Peyer's patch (tissue), 4 donors: ENCODE results near the gene MBD4.

Experiments
- POLR2A ChIP-seq, 2 donors: fragments of 450-650 bp; IDR thresholded peaks; one replicate each; pipeline ENCODE4 v1.5.1; 2017; ENCODE audit warnings: antibody characterized with exemption in 2 of 2, mild to moderate bottlenecking in 2 of 2, moderate library complexity in 2 of 2
- TF ChIP-seq, protein P1 (sequence below), 6 experiments: fragments of 450-650 bp in 4 of 6; fragments of 200-600 bp in 2 of 6; sonication (generic) in 1 of 6; IDR thresholded peaks; one replicate each; pipeline ENCODE4 v1.5.1; 2017 to 2019; ENCODE audit warnings: antibody characterized with exemption in 6 of 6, mild to moderate bottlenecking in 3 of 6, moderate library complexity in 1 of 6

DNA sequence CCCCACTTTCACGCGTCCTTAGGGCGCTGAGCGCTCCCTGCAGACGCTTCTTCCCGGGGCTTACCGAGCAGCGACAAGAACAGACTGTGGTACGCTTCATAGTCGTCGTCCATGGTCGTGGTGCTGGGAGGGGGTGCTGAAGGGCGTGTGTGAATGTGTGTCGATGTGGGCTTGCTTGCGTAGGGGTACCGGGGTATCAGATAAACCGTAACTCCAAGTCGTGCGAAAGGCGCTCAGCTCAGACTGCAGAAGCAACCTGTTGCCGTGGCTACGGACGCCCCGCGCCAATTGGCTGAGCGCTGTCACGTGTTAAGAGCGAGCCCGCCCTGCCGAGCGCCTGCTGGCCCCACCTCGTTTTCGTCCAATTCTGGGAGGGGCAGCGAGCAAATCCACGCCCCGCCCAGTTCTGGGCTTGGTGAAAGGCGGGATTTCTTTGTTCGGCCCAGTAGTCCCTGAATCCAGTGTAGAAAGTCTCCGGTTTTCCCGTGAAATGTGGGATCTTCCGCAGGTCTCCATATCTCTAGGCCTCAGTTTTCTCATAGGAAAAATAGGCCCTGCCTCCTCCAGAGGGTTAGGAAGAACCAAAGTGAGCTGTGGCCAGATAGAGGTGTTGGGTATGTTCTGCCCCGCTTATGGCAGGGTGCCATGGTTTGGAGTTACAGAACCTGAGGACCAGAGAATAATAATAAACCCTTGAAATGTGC, 11.2 kb downstream of the MBD4 start, which contains the start of gene EFCAB12:
- TF ChIP-seq, protein P1, sequence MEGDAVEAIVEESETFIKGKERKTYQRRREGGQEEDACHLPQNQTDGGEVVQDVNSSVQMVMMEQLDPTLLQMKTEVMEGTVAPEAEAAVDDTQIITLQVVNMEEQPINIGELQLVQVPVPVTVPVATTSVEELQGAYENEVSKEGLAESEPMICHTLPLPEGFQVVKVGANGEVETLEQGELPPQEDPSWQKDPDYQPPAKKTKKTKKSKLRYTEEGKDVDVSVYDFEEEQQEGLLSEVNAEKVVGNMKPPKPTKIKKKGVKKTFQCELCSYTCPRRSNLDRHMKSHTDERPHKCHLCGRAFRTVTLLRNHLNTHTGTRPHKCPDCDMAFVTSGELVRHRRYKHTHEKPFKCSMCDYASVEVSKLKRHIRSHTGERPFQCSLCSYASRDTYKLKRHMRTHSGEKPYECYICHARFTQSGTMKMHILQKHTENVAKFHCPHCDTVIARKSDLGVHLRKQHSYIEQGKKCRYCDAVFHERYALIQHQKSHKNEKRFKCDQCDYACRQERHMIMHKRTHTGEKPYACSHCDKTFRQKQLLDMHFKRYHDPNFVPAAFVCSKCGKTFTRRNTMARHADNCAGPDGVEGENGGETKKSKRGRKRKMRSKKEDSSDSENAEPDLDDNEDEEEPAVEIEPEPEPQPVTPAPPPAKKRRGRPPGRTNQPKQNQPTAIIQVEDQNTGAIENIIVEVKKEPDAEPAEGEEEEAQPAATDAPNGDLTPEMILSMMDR (IDR thresholded peaks at IDR 0.05): no peak
- no peak for TF ChIP-seq POLR2A (IDR thresholded peaks at IDR 0.05)
